Measurements from ENCODE around the gene INPP5E. TPM values are rescaled to one million over a fixed set of nuclear protein-coding genes. Genes with fewer than 3 reads are reported as not detected.

The INPP5E gene
- total RNA-seq, 1 experiment from 2014 or later: 11.3 TPM

GRCh38 chr9:136448655-136449054 lies 9.0 kb upstream of the INPP5E start:
- H3K27ac Mint-ChIP-seq (ENCODE audit: unreplicated experiment): no peak overlapping the region
- no peak overlapping the region for H3K4me3 Mint-ChIP-seq (ENCODE audit: low read depth, unreplicated experiment)
- intact Hi-C loops (cut with micrococcal nuclease; ENCODE audit: unreplicated experiment): no loop called here
- CTCF ChIA-PET: no interaction called here
- peaks cover 86% of the 10 kb centered on the region for H3K36me3 Mint-ChIP-seq (ENCODE audit: insufficient read depth, unreplicated experiment)
- H3K27me3 Mint-ChIP-seq (ENCODE audit: unreplicated experiment): no peaks in the 10 kb centered on the region
- H3K9me3 Mint-ChIP-seq (ENCODE audit: low read depth, unreplicated experiment): no peaks in the 10 kb centered on the region
- DNase-seq: no peak
- no peaks in the 10 kb centered on the region for H3K4me1 Mint-ChIP-seq (ENCODE audit: low read depth, unreplicated experiment)
- no TSS peak for BruUV-seq (replicated peaks)
- TF ChIP-seq, protein P1, sequence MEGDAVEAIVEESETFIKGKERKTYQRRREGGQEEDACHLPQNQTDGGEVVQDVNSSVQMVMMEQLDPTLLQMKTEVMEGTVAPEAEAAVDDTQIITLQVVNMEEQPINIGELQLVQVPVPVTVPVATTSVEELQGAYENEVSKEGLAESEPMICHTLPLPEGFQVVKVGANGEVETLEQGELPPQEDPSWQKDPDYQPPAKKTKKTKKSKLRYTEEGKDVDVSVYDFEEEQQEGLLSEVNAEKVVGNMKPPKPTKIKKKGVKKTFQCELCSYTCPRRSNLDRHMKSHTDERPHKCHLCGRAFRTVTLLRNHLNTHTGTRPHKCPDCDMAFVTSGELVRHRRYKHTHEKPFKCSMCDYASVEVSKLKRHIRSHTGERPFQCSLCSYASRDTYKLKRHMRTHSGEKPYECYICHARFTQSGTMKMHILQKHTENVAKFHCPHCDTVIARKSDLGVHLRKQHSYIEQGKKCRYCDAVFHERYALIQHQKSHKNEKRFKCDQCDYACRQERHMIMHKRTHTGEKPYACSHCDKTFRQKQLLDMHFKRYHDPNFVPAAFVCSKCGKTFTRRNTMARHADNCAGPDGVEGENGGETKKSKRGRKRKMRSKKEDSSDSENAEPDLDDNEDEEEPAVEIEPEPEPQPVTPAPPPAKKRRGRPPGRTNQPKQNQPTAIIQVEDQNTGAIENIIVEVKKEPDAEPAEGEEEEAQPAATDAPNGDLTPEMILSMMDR (IDR thresholded peaks at IDR 0.05; ENCODE audit: unreplicated experiment): no peak

GRCh38 chr9:136447173-136447778 lies 7.6 kb upstream of the INPP5E start:
- no peaks in the 10 kb centered on the region for H3K27me3 Mint-ChIP-seq (ENCODE audit: unreplicated experiment)
- TF ChIP-seq, protein P1 (IDR thresholded peaks at IDR 0.05; ENCODE audit: unreplicated experiment): no peak
- DNase-seq: no peak
- CTCF ChIA-PET: no interaction called here
- no TSS peak for BruUV-seq (replicated peaks)
- H3K27ac Mint-ChIP-seq (ENCODE audit: unreplicated experiment): no peak overlapping the region
- H3K9me3 Mint-ChIP-seq (ENCODE audit: low read depth, unreplicated experiment): no peaks in the 10 kb centered on the region
- intact Hi-C loops (cut with micrococcal nuclease; ENCODE audit: unreplicated experiment): no loop called here
- no peaks in the 10 kb centered on the region for H3K4me1 Mint-ChIP-seq (ENCODE audit: low read depth, unreplicated experiment)
- no peak overlapping the region for H3K4me3 Mint-ChIP-seq (ENCODE audit: low read depth, unreplicated experiment)
- peaks cover 84% of the 10 kb centered on the region for H3K36me3 Mint-ChIP-seq (ENCODE audit: insufficient read depth, unreplicated experiment)

DNA sequence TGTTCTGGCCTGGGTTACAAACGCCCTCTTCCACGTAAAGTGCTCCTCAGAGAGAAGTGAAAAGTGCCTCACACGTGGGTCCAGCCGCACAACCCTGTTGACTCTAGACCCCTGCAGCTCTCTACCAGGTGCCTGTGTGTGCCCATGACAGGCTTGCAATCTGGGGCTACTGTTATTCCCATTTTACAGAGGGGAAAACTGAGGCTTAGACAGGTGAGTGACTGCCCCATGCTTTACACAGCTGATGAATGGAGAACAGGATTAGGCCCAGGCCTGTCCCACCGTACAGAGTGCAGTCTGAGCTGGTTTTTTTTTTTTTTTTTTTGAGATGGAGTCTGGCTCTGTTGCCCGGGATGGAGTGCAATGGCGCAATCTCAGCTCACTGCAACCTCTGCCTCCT lies 6.2 kb upstream of the INPP5E start:
- CTCF ChIA-PET: no interaction called here
- Mint-ChIP-seq H3K27ac (ENCODE audit: unreplicated experiment) (no peak overlapping the region), H3K36me3 (ENCODE audit: insufficient read depth, unreplicated experiment) (peaks cover 74% of the 10 kb centered on the region)

DNA sequence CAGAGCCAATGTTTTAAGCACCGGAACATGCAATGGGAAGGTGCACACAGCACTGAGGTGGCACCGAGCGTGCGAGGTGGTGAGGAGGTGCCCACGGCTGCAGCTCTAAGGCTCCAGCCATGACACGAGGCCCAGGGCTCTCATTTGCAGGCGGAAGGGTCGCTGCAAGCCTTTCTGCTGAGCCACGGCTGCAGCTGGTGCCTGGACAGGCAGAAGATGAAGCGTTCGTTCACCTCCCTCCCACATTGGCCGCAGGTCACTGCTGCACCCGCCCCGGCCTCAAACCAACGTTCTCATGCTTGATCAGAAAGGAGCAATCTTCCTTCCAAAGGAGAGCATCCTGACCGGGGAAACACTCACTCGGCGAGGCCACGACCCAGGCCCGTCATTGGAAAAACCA lies 4.5 kb upstream of the INPP5E start:
- TF ChIP-seq, protein P1 (IDR thresholded peaks at IDR 0.05; ENCODE audit: unreplicated experiment): no peak
- CTCF ChIA-PET: no interaction called here
- H3K9me3 Mint-ChIP-seq (ENCODE audit: low read depth, unreplicated experiment): no peaks in the 10 kb centered on the region
- H3K4me3 Mint-ChIP-seq (ENCODE audit: low read depth, unreplicated experiment): no peak overlapping the region
- no peak overlapping the region for H3K27ac Mint-ChIP-seq (ENCODE audit: unreplicated experiment)
- intact Hi-C loops (cut with micrococcal nuclease; ENCODE audit: unreplicated experiment): no loop called here
- no TSS peak for BruUV-seq (replicated peaks)
- H3K36me3 Mint-ChIP-seq (ENCODE audit: insufficient read depth, unreplicated experiment): peaks cover 70% of the 10 kb centered on the region
- no peak for DNase-seq
- H3K4me1 Mint-ChIP-seq (ENCODE audit: low read depth, unreplicated experiment): no peaks in the 10 kb centered on the region
- H3K27me3 Mint-ChIP-seq (ENCODE audit: unreplicated experiment): no peaks in the 10 kb centered on the region

More for the DNA sequence above, 6.2 kb upstream of the INPP5E start:
- H3K9me3 Mint-ChIP-seq (ENCODE audit: low read depth, unreplicated experiment): no peaks in the 10 kb centered on the region
- H3K4me1 Mint-ChIP-seq (ENCODE audit: low read depth, unreplicated experiment): no peaks in the 10 kb centered on the region
- no peaks in the 10 kb centered on the region for H3K27me3 Mint-ChIP-seq (ENCODE audit: unreplicated experiment)
- intact Hi-C loops (cut with micrococcal nuclease; ENCODE audit: unreplicated experiment): no loop called here
- BruUV-seq (replicated peaks): no TSS peak
- TF ChIP-seq, protein P1 (IDR thresholded peaks at IDR 0.05; ENCODE audit: unreplicated experiment): no peak
- no peak overlapping the region for H3K4me3 Mint-ChIP-seq (ENCODE audit: low read depth, unreplicated experiment)
- no peak for DNase-seq
